ENCODE measurements around the gene PSME3IP1.
"Not testable (repeated sequence)": the region's sequence is repeated elsewhere in the genome, so short reads cannot be mapped to it uniquely, and the experiment has no call there.

The PSME3IP1 gene

DNA sequence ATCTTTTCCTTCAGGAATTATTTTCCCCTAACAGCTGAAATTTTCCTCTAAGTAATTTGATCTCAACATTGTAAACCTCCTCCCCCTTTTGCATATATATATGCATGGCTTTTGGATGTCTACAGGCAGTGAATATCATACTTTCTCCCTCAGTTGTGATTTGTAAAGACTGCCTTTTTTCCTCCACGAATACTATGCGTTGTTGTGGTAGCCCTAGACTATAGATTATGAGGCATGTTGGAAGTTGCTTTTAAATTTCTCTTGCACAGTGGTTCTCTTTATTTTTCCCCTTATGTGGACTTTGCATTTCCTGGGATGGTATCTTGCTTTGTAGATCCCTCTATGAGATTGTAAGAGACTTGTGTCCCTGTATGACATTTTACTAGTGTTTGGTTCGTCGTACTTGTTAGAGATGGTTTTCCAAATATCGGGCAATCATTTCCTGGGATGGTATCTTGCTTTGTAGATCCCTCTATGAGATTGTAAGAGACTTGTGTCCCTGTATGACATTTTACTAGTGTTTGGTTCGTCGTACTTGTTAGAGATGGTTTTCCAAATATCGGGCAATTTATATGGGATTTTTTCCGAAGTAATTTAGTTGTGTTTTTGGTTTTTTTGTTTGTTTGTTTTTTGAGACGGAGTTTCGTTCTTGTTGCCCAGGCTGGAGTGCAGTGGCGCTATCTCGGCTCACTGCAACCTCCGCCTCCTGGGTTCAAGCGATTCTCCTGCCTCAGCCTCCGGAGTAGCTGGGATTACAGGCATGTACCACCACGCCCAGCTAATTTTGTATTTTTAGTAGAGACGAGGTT, 2.3 kb upstream of the PSME3IP1 start:
- H3K27me3 ChIP-seq (ENCODE audit: control insufficient read depth in 1 of 2, insufficient read depth in 2 of 2, low read length in 2 of 2); H3K9me3 ChIP-seq (ENCODE audit: control insufficient read depth in 1 of 2, low read length in 2 of 2); H3K27ac ChIP-seq (ENCODE audit: low read depth, low read length); H3K36me3 ChIP-seq (ENCODE audit: control insufficient read depth in 1 of 2, insufficient read depth in 2 of 2, low read length in 2 of 2): not testable (repeated sequence)
- Histone ChIP-seq H3K9ac (ENCODE audit: low read depth in 1 of 2, low read length in 2 of 2) (peak overlapping the region; percentile 84 to 93), H3K4me1 (ENCODE audit: control insufficient read depth in 1 of 2, insufficient read depth in 2 of 2, low read length in 2 of 2) (peaks cover 22 to 39% of the 10 kb centered on the region in 2 donors), H3K4me3 (ENCODE audit: low read depth in 1 of 2, low read length in 2 of 2) (peak overlapping the region; percentile 85)

DNA sequence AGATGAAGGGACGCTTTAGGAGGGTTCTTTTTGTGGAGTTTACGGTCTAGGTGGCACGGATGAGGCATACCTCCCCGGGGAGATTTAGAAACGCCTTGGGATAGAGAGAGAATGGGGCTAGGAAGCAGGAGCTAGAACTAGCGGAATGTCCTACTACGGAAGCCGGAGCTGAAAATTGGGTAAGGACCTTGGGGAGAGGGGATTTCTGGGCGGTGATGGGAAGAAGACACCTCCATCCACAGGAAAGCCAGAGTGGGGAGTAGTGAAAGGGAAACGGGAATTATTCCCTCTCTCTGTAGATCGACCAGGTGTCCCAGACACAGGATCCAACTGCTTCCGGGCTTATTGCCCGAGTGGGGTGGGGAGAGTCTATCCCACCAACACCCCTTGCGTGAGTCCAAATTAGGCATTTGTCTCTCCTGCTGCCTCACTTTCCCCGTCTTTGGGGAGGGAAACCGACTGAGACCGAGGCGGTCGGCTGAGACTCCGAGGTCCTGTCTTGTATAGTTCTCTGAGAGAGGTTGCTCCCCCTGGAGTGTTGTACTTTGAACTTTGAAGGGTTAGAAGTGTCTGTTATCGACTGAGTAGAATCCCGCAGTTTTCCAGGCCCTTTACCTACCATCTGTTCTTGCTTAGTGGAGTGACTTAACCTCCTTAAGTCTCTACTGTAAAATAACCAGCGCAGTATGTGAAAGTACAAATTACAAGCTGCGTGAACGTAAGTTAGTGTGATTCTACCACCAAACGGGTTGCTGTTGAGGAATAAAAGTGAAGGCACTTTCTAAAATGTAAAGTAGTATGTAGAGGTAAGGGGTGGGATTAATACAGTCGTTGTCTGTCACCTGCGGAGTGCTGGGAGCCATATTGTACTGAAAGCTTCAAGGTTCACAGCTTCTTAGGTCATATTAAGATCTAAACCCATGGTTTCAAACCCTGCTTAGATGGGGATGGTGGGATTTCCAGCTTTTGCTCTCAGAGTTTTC, 1.3 kb upstream of the PSME3IP1 start:
- Histone ChIP-seq H3K9ac (ENCODE audit: low read depth in 1 of 2, low read length in 2 of 2) (peak overlapping the region; percentile 84 to 93), H3K4me3 (ENCODE audit: low read depth in 1 of 2, low read length in 2 of 2) (peak overlapping the region; percentile 85), H3K27me3 (ENCODE audit: control insufficient read depth in 1 of 2, insufficient read depth in 2 of 2, low read length in 2 of 2) (no peaks in the 10 kb centered on the region), H3K4me1 (ENCODE audit: control insufficient read depth in 1 of 2, insufficient read depth in 2 of 2, low read length in 2 of 2) (peaks cover 22 to 35% of the 10 kb centered on the region in 2 donors), H3K27ac (ENCODE audit: low read depth, low read length) (peak overlapping the region; percentile 91), H3K9me3 (ENCODE audit: control insufficient read depth in 1 of 2, low read length in 2 of 2) (no peaks in the 10 kb centered on the region), H3K36me3 (ENCODE audit: control insufficient read depth in 1 of 2, insufficient read depth in 2 of 2, low read length in 2 of 2) (peaks cover 0 to 8% of the 10 kb centered on the region in 2 donors)

DNA sequence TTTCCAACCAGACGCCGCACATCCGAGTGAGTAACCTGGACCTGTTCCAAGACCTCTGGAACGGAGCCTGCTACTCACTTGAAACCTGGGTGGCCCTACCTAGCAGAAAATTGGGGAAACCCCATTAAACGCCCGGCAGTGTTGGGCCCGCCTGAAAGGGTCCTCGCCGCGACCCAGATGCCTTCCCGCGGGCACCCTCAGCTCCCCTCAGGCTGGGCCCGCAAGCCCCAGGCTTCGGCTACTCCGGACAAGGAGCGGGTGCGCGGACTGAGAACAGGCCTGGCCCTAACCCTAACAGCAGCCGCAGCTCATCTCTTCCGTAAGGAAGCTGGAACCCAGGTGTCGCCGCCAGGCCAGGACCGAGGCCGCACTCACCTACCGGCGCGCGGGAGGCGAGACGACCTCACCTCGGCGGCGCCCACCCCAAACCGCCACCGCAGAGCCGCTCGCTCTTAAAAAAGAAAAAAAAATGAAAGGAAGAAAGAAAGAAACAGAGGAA, 344 bp downstream of the PSME3IP1 start:
- Histone ChIP-seq H3K9me3 (ENCODE audit: control insufficient read depth in 1 of 2, low read length in 2 of 2) (no peaks in the 10 kb centered on the region), H3K27ac (ENCODE audit: low read depth, low read length) (peak overlapping the region; percentile 92), H3K27me3 (ENCODE audit: control insufficient read depth in 1 of 2, insufficient read depth in 2 of 2, low read length in 2 of 2) (no peaks in the 10 kb centered on the region), H3K4me1 (ENCODE audit: control insufficient read depth in 1 of 2, insufficient read depth in 2 of 2, low read length in 2 of 2) (peaks cover 19 to 26% of the 10 kb centered on the region in 2 donors), H3K9ac (ENCODE audit: low read depth in 1 of 2, low read length in 2 of 2) (peak overlapping the region; percentile 87 to 90), H3K4me3 (ENCODE audit: low read depth in 1 of 2, low read length in 2 of 2) (peak overlapping the region; percentile 85 to 93), H3K36me3 (ENCODE audit: control insufficient read depth in 1 of 2, insufficient read depth in 2 of 2, low read length in 2 of 2) (peaks cover 0 to 6% of the 10 kb centered on the region in 2 donors)

DNA sequence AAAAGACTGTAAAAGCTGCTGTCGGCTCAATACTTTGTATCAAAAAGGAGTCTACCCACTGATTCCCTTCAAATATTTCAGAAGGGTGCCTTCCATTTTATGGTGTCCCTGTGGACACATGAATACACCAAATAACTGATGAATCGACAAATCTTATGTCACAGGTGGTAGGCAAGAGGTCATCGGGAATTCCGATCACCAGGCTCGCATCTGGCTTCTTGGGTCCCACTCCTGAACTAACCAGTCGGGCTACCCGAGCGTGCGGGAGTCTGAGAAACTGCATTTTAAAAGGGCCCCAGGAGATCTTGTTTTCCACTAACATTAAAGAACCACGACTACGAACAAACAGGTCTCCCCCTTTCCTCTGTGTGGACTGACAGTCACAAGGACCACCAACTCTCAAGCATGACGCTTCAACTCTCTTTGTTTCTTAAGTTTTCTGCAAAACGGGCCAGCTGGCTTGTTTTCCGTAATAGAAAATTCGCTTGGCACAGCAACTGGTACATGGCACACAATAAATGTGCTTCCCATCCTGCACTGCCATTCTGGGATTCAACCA, 873 bp downstream of the PSME3IP1 start:
- peak overlapping the region; percentile 85 to 93 for H3K4me3 ChIP-seq (ENCODE audit: low read depth in 1 of 2, low read length in 2 of 2)

DNA sequence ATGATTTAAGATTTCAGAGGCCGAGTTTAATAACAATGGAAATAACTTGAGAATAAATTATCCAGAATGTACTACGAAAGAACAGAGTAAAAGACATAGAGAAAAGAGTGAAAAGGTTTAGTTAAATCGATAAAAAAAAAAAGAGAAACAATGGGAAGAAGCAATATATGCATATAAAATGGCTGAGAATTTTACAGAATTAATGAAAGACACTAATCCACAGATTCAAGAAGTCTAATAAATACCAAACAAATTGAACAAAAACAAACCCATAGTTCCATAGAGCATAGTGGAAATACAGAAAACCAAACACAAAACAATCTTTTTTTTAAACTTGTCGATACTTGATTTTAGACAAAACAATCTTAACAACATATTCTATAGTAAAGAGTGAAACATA, 1.7 kb downstream of the PSME3IP1 start:
- Histone ChIP-seq H3K27ac (ENCODE audit: low read depth, low read length) (no peak overlapping the region), H3K36me3 (ENCODE audit: control insufficient read depth in 1 of 2, insufficient read depth in 2 of 2, low read length in 2 of 2) (no peaks in the 10 kb centered on the region), H3K27me3 (ENCODE audit: control insufficient read depth in 1 of 2, insufficient read depth in 2 of 2, low read length in 2 of 2) (no peaks in the 10 kb centered on the region), H3K4me1 (ENCODE audit: control insufficient read depth in 1 of 2, insufficient read depth in 2 of 2, low read length in 2 of 2) (peaks cover 19 to 24% of the 10 kb centered on the region in 2 donors), H3K4me3 (ENCODE audit: low read depth in 1 of 2, low read length in 2 of 2) (no peak overlapping the region), H3K9ac (ENCODE audit: low read depth in 1 of 2, low read length in 2 of 2) (no peak overlapping the region), H3K9me3 (ENCODE audit: control insufficient read depth in 1 of 2, low read length in 2 of 2) (no peaks in the 10 kb centered on the region)

More for the DNA sequence above, 873 bp downstream of the PSME3IP1 start:
- peak overlapping the region; percentile 87 to 90 for H3K9ac ChIP-seq (ENCODE audit: low read depth in 1 of 2, low read length in 2 of 2)
- H3K27ac ChIP-seq (ENCODE audit: low read depth, low read length), result no peak overlapping the region
- H3K4me1 ChIP-seq (ENCODE audit: control insufficient read depth in 1 of 2, insufficient read depth in 2 of 2, low read length in 2 of 2), result peaks cover 19 to 24% of the 10 kb centered on the region in 2 donors
- H3K9me3 ChIP-seq (ENCODE audit: control insufficient read depth in 1 of 2, low read length in 2 of 2), result no peaks in the 10 kb centered on the region
- peaks cover 0 to 4% of the 10 kb centered on the region in 2 donors for H3K36me3 ChIP-seq (ENCODE audit: control insufficient read depth in 1 of 2, insufficient read depth in 2 of 2, low read length in 2 of 2)
- H3K27me3 ChIP-seq (ENCODE audit: control insufficient read depth in 1 of 2, insufficient read depth in 2 of 2, low read length in 2 of 2), result no peaks in the 10 kb centered on the region

DNA sequence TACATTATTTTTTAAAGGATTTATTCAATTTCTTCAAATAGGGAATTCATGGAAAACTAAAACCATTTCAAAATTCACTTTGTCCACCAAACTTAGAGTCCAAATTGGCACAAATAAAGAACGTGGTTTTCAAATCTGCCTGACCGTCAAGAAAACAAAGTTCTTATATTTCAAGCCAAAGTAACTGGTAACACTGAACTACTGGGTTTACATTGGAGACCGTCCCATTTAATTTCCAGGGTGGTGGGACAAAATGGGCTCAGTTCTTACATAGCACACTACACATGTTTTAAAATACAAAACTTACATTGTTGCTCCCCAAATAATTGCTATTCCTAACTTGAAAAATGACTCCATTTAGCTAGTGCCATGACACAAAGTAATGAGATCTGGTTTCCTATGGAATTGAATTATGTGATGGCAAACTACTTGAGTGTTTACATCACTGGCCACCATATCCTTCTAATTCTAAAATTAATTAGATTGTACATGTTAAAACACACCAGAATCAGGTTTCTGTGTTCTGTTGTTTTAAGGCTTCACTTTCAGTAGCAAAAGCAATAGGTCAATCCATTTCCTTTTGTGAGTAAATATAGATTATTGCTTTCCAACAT, 6.5 kb downstream of the PSME3IP1 start:
- Histone ChIP-seq H3K9ac (ENCODE audit: low read depth in 1 of 2, low read length in 2 of 2) (no peak overlapping the region), H3K27ac (ENCODE audit: low read depth, low read length) (no peak overlapping the region), H3K36me3 (ENCODE audit: control insufficient read depth in 1 of 2, insufficient read depth in 2 of 2, low read length in 2 of 2) (peaks cover 0 to 3% of the 10 kb centered on the region in 2 donors), H3K27me3 (ENCODE audit: control insufficient read depth in 1 of 2, insufficient read depth in 2 of 2, low read length in 2 of 2) (no peaks in the 10 kb centered on the region), H3K4me1 (ENCODE audit: control insufficient read depth in 1 of 2, insufficient read depth in 2 of 2, low read length in 2 of 2) (peaks cover 0 to under 1% of the 10 kb centered on the region in 2 donors), H3K9me3 (ENCODE audit: control insufficient read depth in 1 of 2, low read length in 2 of 2) (no peaks in the 10 kb centered on the region), H3K4me3 (ENCODE audit: low read depth in 1 of 2, low read length in 2 of 2) (no peak overlapping the region)

DNA sequence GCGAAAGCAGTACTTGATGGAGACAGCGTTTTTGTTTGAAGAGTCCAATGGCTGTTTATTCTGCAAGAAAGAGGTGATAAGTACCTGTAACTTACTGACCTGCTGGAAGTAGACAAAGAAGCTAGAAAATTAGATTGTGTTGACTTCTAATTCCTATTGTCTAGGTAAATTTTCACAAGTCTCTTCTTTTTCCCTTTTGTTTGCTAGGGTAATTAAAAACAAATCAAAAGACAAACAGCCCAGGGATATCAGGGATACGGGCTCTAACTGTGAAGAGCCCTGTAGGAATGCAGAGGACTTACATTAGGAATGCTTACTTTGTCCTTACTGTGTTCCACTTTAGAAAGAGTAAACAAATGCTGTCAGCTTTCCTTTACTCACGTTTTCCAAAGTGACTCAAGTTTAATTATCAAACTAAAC, 7.0 kb downstream of the PSME3IP1 start:
- no peaks in the 10 kb centered on the region for H3K27me3 ChIP-seq (ENCODE audit: control insufficient read depth in 1 of 2, insufficient read depth in 2 of 2, low read length in 2 of 2)
- no peaks in the 10 kb centered on the region for H3K9me3 ChIP-seq (ENCODE audit: control insufficient read depth in 1 of 2, low read length in 2 of 2)
- H3K9ac ChIP-seq (ENCODE audit: low read depth in 1 of 2, low read length in 2 of 2), result no peak overlapping the region
- H3K36me3 ChIP-seq (ENCODE audit: control insufficient read depth in 1 of 2, insufficient read depth in 2 of 2, low read length in 2 of 2), result peaks cover 0 to 3% of the 10 kb centered on the region in 2 donors
- H3K27ac ChIP-seq (ENCODE audit: low read depth, low read length), result no peak overlapping the region
- H3K4me1 ChIP-seq (ENCODE audit: control insufficient read depth in 1 of 2, insufficient read depth in 2 of 2, low read length in 2 of 2), result no peaks in the 10 kb centered on the region
- H3K4me3 ChIP-seq (ENCODE audit: low read depth in 1 of 2, low read length in 2 of 2), result no peak overlapping the region

DNA sequence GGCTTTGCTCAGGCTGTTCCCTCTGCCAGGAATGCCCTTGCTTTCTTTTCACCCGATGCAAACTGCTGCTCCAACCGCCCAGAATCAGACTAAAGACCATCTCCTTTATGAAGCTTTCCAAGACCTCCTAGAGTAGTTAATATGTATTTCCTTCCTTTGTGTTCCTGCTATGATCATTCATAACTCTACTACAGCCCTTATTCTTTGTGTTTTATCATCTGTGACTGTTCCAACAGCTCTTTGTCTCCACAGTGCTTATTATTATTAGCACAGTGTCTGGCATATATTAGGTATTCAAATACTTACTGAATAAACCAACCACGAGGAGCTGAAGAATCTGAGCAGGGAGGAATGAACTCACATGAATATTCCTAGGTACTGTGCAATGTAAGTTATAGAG, 7.6 kb downstream of the PSME3IP1 start:
- Histone ChIP-seq H3K27me3 (ENCODE audit: control insufficient read depth in 1 of 2, insufficient read depth in 2 of 2, low read length in 2 of 2) (no peaks in the 10 kb centered on the region), H3K4me3 (ENCODE audit: low read depth in 1 of 2, low read length in 2 of 2) (no peak overlapping the region), H3K36me3 (ENCODE audit: control insufficient read depth in 1 of 2, insufficient read depth in 2 of 2, low read length in 2 of 2) (peaks cover 3 to 5% of the 10 kb centered on the region in 2 donors), H3K9ac (ENCODE audit: low read depth in 1 of 2, low read length in 2 of 2) (no peak overlapping the region), H3K4me1 (ENCODE audit: control insufficient read depth in 1 of 2, insufficient read depth in 2 of 2, low read length in 2 of 2) (no peaks in the 10 kb centered on the region), H3K9me3 (ENCODE audit: control insufficient read depth in 1 of 2, low read length in 2 of 2) (no peaks in the 10 kb centered on the region), H3K27ac (ENCODE audit: low read depth, low read length) (no peak overlapping the region)

DNA sequence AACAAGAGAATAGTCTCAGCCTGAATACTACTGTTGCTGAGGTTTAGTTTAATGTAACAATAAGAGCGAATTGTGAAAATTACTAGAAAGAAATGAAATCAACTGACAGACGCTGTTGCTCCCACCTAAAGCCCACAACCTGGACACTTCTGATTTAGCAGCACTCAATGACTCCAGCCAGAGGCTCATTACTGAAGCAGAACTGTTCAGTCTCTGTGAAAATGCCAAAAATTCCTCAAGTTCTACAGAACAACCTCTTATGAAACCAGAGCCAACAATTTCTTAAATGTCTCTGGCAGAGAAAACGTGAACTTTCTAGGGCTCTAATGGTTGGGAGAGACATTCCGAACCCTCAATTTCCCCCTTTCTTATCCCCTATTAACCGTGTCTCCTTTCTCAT, 9.9 kb downstream of the PSME3IP1 start:
- H3K4me1 ChIP-seq (ENCODE audit: control insufficient read depth in 1 of 2, insufficient read depth in 2 of 2, low read length in 2 of 2), result no peaks in the 10 kb centered on the region
- H3K9me3 ChIP-seq (ENCODE audit: control insufficient read depth in 1 of 2, low read length in 2 of 2), result no peaks in the 10 kb centered on the region
- no peak overlapping the region for H3K27ac ChIP-seq (ENCODE audit: low read depth, low read length)
- H3K4me3 ChIP-seq (ENCODE audit: low read depth in 1 of 2, low read length in 2 of 2), result no peak overlapping the region
- H3K36me3 ChIP-seq (ENCODE audit: control insufficient read depth in 1 of 2, insufficient read depth in 2 of 2, low read length in 2 of 2), result peaks cover 18 to 28% of the 10 kb centered on the region in 2 donors
- H3K9ac ChIP-seq (ENCODE audit: low read depth in 1 of 2, low read length in 2 of 2), result no peak overlapping the region
- no peaks in the 10 kb centered on the region for H3K27me3 ChIP-seq (ENCODE audit: control insufficient read depth in 1 of 2, insufficient read depth in 2 of 2, low read length in 2 of 2)
